Epithelial cell of prostate (primary cell): ENCODE measurements around the gene ARHGAP35.
"Not testable (repeated sequence)": the region's sequence is repeated elsewhere in the genome, so short reads cannot be mapped to it uniquely, and the experiment has no call there.

Experiments used
- DNase-seq: peaks from one replicate; pipeline ENCODE4 v3.0.0-alpha.2; 2011; ENCODE audit warnings: low read depth, low spot score
- H3K27ac ChIP-seq: fragments of 450-650 bp; 2 replicates; pipeline ENCODE4 v1.5.1; 2017; ENCODE audit warnings: mild to moderate bottlenecking

The ARHGAP35 gene

DNA sequence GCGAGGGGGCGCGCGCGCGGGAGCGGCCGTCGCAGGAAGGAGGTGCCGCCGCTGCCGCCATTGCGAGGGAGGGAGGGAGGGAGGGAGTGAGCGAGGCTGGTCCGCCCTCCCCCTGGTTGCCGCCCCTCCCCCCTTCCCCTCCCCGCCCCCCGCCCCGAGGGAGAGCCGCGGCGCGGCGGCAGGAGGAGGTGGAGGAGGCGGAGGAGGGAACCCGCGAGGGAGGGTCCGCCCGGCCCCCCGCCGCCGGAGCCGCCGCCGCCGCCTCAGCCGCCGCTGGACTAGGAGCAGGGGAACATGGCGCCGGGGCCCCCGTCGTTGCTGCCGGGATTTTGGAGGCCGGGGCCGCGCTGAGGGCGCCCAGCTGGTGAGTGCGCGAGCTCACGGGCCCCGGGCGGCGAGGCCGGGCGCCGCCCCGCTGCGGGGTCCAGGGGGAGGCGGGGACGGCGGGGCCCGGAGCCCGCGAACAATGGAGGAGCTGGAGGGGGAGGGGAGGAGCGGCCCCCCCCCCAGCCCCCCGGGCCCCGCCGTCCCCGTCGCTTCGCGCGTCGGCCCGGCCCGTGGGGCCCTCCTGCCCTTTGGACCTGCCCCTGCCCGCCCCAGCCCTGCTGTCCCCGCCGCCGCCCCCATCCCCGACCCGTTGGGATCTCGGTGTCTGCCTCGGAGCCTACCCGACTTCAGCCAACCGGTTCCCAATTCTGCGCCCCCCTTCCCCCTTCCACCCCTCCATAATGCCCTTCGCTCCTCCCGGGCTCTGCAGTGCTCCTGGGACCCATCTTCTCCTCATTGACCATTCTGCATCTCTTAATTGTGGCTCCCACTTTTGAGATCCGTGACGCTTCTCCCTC lies at the start of gene ARHGAP35:
Gene ARHGAP35, plus strand, starts transcription at position 152 of the 845 bp plus-strand sequence. CDS start 57,679 bp downstream, outside the sequence.
- peak within 1 kb of the TSS; percentile 84 for H3K27ac ChIP-seq
- DNase-seq, result no peak

- H3K27ac ChIP-seq, result no peak overlapping the region
- DNase-seq, result no peak
These were observed 47.6 kb upstream of the ARHGAP35 start for GRCh38 chr19:46812977-46813838.

DNA sequence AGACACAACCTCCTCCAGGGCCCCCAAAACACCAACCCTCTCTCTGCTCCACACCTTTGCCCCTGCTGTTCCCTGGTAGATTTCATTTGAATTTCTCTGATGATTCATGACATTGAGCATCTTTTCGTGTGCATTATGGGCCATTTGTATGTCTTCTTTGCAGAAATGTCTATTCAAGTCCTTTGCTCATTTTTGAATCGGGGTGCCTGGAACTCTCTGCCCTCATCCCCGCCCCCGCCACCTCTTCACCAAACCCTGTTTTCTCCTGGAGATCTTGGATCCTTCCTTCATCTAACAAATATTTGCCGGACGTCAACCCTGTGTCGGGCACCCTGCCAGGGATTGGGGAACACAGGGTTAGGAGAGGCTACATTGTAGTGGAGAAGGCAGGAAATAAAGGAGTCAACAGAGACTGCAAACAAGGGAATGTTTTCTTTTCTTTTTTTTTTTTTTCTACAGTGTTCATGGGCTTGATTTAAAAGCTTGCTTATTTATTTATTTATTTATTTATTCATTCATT lies 46.9 kb upstream of the ARHGAP35 start:
- DNase-seq, result no peak

DNA sequence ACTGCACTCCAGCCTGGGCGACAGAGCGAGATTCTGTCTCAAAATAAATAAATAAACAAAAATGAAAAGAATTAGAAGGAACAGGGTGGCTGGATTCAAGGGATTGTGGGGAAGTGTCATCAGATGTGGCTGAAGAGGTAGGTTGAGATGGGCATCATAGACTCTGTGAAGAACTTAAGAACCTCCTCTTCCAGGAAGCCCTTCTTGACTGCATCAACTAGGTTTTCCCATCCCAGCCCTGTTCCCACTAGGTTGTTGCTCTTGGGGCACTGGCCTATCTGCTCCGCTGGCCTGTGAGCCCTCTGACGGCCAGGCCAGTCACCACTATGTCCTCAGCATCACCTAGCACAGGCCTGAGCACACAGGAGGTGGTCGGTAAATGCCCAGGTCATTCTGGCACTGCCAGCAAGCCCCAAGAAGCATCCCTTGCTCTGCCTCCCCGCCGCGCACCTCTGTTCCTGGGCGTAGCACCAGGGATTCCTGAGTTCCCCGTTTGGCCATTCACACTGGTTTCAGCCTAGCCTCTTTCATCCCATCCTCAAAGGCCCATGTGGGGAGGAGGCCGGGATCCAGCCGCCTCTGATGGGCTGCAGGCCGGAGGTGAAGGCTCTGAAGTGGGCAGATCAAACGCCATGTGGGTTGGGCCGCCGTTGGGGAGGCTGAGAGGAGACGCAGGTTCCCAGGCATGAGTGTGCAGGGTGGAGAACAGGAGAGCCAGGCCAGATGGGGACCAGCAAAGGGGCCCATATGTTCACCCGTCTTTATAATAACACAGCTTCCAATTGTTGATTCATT lies 44.8 kb upstream of the ARHGAP35 start:
- no peak overlapping the region for H3K27ac ChIP-seq
- no peak for DNase-seq

More for the DNA sequence above, 46.9 kb upstream of the ARHGAP35 start:
- H3K27ac ChIP-seq, result no peak overlapping the region

GRCh38 chr19:46818812-46819211 lies 42.0 kb upstream of the ARHGAP35 start:
- no peak overlapping the region for H3K27ac ChIP-seq
- DNase-seq, result no peak

GRCh38 chr19:46821512-46822409 lies 39.0 kb upstream of the ARHGAP35 start:
- no peak for DNase-seq
- H3K27ac ChIP-seq, result no peak overlapping the region

- not testable (repeated sequence) for H3K27ac ChIP-seq, DNase-seq
These were observed 38.4 kb upstream of the ARHGAP35 start for GRCh38 chr19:46822410-46822787.

DNA sequence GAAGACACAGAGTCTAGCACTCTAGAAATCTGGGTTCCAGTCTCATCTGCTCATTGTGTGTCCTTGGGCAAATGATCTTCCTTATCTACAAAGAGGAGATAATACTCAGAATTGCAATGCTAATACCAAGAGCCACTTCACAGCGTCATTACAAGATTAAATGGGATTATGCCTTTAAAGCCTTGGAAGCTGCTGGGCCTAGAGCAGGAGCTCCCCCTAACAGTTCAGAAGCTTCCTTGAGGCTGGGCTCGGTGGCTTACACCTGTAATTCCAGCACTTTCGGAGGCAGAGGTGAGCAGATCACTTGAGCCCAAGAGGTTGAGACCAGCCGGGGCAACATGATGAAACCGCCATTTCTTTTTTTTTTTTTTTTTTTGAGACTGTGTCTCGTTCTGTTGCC lies 37.7 kb upstream of the ARHGAP35 start:
- DNase-seq, result no peak

DNA sequence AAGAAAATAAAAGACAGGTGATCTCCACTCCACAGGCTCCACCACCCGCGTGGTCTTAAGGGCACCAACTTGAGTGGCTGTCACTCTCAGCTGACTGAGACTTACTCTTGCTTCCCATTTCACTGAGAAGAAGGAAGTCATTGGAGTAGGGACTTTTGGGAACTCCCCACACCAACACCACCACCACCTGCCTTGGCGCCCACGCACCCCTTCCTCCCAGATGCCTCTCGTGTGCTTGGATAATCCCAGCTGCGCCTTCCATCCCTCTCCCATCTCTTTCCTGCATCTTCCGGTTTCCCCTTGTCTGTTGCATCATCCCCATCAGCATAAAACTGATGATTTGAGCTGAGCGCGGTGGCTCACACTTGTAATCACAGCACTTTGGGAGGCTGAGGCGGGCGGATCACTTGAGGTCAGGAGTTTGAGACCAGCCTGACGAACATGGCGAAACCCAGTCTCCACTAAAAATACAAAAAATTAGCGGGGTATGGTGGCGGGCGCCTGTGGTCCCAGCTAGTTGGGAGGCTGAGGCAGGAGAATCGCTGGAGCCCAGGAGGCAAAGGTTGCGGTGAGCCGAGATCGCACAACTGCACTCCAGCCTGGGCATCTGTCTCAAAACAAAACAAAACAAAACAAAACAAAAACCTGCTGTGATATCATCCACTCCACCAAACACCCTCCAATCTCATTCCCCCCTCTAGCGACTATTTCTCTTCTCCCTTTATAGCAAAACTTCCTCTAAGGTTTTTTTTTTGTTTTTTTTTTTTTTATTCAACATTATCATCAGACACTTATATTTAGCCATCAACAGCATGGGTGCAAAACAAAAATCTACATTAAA lies 35.7 kb upstream of the ARHGAP35 start:
- DNase-seq, result no peak
- no peak overlapping the region for H3K27ac ChIP-seq

More for the DNA sequence above, 37.7 kb upstream of the ARHGAP35 start:
- no peak overlapping the region for H3K27ac ChIP-seq

DNA sequence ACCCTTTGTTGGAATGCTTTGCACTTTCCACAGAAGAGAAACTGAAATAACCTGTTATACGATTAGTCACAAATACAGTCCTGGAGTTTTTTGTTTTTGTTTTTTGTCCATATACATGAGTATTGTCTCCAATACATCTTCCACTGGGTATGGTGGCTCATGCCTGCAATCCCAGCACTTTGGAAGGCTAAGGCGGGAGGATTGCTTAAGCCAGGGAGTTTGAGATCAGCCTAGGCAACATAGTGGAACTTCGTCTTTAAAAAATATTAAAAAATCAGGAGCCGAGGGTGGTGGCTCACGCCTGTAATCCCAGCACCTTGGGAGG lies 35.1 kb upstream of the ARHGAP35 start:
- DNase-seq, result no peak
- no peak overlapping the region for H3K27ac ChIP-seq

DNA sequence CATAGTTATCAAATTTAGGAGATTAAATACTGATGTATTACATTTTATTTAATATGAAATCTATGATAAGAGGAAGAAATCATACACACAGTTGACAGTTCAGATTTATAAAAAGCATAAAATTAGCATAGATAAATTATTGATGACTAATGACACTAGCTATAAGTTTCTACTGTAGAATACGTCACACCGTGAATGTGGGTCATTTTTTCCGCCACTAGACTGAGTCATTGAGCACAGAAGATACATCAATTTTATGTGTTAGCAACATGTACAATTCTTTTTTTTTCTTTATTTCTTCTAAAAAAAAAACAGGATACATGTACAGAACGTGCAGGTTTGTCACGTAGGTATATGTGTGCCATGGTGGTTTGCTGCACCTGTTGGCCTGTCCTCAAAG lies 32.3 kb upstream of the ARHGAP35 start:
- DNase-seq, result no peak
- H3K27ac ChIP-seq, result peak overlapping the region; percentile 66

DNA sequence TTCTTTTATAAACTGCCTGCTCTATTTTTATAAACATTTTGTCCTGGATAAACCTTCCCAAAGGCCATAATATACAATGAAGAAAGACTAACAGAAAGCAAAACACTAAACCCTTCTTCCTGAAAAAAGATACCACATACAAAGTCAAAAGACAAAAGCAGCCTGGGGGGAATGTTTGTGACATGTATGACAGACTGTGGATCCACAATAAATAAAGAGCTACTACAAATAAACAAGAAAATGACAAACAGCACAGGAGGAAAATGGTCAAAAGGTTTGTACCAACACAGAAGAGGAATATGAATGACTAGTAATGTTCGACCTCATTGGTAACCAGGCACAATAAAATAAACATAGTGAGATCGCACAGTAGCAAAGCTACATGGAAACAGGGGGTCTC lies 29.9 kb upstream of the ARHGAP35 start:
- no peak overlapping the region for H3K27ac ChIP-seq
- DNase-seq, result no peak

DNA sequence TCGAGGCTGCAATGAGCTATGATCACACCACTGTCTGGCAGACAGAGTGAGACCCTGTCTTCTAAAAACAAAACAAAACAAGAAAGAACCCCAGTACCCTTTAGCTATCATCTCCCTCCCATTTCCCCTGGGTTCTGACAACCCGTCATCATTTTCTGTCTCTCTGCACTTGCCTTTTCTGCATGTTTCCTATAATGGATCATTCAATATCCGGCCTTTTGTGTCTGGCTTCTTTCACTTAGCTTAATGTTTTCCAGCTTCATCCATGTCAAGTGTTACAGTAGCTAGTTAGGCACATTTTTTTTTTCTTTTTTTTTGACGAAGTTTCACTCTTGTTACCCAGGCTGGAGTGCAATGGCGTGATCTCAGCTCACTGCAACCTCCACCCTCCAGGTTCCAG lies 26.7 kb upstream of the ARHGAP35 start:
- no peak overlapping the region for H3K27ac ChIP-seq
- no peak for DNase-seq

- no peak overlapping the region for H3K27ac ChIP-seq
- no peak for DNase-seq
These were observed 25.8 kb upstream of the ARHGAP35 start for GRCh38 chr19:46834984-46835383.

DNA sequence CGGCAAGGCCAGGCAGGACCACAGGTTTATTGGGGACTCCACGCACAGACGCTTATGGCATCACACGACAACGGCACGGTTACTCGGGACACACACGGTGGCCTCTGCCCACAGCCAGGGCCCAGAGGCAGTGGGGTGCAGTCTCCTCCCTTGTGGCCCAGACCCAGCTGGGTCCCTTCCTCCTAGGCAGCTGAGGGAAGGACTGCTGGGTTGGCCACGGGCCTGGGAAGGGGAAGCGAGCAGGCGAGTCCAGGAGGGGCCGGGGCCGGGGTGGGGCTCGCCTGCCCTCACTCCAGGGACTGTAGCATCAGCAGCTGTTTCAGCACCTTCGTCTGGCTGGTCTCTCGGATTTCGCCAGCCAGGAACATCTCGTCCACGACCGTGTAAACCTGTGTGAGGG lies 22.6 kb upstream of the ARHGAP35 start:
- DNase-seq, result no peak
- no peak overlapping the region for H3K27ac ChIP-seq

GRCh38 chr19:46839752-46840497 lies 20.9 kb upstream of the ARHGAP35 start:
- DNase-seq, result no peak
- peak overlapping the region; percentile 91 for H3K27ac ChIP-seq

GRCh38 chr19:46840498-46840942 lies 20.3 kb upstream of the ARHGAP35 start:
- DNase-seq, result no peak
- H3K27ac ChIP-seq, result peak overlapping the region; percentile 91
